ENCODE measurements around the gene TCP1. TPM values are rescaled to one million over a fixed set of nuclear protein-coding genes. Genes with fewer than 3 reads are reported as not detected.
A peak's percentile ranks its signal among the peaks of the same experiment; 100 is the strongest.
"Not testable (repeated sequence)": the region's sequence is repeated elsewhere in the genome, so short reads cannot be mapped to it uniquely, and the experiment has no call there.

Gene TCP1
- total and polyA plus RNA-seq, 2 experiments from 2014 or later = 130 to 164 TPM

DNA sequence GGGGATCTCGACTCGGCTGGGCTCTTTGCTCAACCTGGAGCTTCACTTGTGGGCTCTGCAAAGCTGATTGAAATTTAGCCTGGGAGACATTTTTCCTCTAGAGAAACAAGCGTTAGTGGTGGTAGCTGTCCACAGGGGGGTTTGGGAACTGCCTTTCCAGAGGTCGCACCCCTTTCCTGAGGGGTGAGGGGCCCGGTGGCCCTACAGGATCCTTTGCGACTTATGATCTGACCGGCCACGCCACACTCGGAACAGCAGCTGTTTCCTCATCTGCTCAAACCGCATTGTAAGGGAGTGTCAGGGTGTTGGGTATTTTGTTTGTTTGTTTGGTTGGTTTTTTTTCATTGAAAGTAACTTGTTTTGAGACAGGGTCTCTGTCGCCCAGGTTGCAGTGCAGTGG, 31.7 kb upstream of the TCP1 start:
- TF ChIP-seq, protein P1, sequence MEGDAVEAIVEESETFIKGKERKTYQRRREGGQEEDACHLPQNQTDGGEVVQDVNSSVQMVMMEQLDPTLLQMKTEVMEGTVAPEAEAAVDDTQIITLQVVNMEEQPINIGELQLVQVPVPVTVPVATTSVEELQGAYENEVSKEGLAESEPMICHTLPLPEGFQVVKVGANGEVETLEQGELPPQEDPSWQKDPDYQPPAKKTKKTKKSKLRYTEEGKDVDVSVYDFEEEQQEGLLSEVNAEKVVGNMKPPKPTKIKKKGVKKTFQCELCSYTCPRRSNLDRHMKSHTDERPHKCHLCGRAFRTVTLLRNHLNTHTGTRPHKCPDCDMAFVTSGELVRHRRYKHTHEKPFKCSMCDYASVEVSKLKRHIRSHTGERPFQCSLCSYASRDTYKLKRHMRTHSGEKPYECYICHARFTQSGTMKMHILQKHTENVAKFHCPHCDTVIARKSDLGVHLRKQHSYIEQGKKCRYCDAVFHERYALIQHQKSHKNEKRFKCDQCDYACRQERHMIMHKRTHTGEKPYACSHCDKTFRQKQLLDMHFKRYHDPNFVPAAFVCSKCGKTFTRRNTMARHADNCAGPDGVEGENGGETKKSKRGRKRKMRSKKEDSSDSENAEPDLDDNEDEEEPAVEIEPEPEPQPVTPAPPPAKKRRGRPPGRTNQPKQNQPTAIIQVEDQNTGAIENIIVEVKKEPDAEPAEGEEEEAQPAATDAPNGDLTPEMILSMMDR (IDR thresholded peaks at IDR 0.05; ENCODE audit: low read depth, low read length) = no peak
- H3K9me3 ChIP-seq (ENCODE audit: low read depth) = no peaks in the 10 kb centered on the region
- no peak overlapping the region for H3K4me3 ChIP-seq
- DNase-seq (ENCODE audit: low read depth in 1 of 2, low spot score in 1 of 2) = no peak
- H3K4me1 ChIP-seq (ENCODE audit: low read depth) = no peaks in the 10 kb centered on the region
- H3K36me3 ChIP-seq = no peaks in the 10 kb centered on the region
- no peak overlapping the region for H3K27ac ChIP-seq
- no peaks in the 10 kb centered on the region for H3K27me3 ChIP-seq

DNA sequence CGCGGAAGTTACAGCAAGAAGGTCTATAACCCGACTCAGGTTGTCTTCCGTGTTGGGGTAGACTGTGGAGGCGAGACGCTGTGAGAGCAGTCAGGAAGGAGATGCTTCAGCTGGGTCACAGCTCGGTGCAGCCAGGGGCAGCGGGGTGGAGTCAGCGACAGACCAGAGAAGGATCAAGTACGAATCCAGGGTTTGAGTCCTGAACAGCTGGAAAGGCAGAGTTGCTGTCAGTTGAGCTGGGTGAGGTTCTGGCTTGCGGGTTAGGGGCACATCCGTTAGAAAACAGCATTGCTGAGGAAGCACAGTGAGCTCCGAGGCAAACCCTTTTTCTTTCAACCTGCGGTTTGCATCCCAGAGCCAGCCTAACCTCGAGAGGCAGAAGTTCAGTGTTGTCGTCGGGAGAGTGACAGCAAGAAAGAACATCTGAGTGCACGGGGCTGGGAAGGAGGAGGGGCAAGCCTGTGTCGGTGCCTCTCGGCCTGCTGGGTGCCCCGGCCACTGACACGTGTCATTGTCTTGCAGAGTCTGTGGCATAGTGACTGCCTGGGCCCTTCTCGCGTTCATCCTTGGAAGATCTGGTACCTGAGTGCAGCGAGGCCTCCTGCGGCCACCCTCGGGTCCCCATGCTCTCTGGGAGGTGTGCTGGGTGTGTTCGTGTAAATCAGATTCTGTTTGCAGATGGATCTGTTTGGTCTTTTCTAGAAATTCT, 30.7 kb upstream of the TCP1 start:
- no peak overlapping the region for H3K4me3 ChIP-seq
- H3K4me1 ChIP-seq (ENCODE audit: low read depth) = peaks cover 7% of the 10 kb centered on the region
- no peaks in the 10 kb centered on the region for H3K27me3 ChIP-seq
- H3K27ac ChIP-seq = no peak overlapping the region
- no peak for DNase-seq (ENCODE audit: low read depth in 1 of 2, low spot score in 1 of 2)
- H3K9me3 ChIP-seq (ENCODE audit: low read depth) = no peaks in the 10 kb centered on the region
- TF ChIP-seq, protein P1 (IDR thresholded peaks at IDR 0.05; ENCODE audit: low read depth, low read length) = no peak
- no peaks in the 10 kb centered on the region for H3K36me3 ChIP-seq

DNA sequence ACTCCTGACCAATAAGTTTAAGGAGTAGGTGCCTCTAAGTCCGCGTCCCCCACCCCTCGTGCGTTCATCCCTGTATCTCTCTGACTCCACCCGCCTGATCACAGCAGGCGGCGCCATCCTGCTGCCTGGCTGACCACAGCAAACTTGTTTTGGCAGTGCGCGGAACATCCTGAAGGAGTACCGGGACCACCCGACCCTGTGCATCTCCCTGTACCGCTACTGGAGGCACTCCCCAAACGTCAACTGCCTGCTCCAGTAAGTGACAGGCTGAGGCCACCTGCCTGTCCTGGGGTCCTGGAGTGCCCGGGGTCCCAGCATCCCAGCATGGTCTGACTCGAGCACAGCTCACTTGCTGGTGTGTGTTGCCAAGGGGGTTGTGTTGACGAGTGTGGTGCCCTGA, 29.7 kb upstream of the TCP1 start:
- Histone ChIP-seq H3K27me3 (no peaks in the 10 kb centered on the region), H3K4me1 (ENCODE audit: low read depth) (peaks cover 7% of the 10 kb centered on the region), H3K4me3 (no peak overlapping the region), H3K36me3 (no peaks in the 10 kb centered on the region), H3K27ac (no peak overlapping the region), H3K9me3 (ENCODE audit: low read depth) (no peaks in the 10 kb centered on the region)
- TF ChIP-seq, protein P1 (IDR thresholded peaks at IDR 0.05; ENCODE audit: low read depth, low read length) = no peak
- DNase-seq (ENCODE audit: low read depth in 1 of 2, low spot score in 1 of 2) = no peak

DNA sequence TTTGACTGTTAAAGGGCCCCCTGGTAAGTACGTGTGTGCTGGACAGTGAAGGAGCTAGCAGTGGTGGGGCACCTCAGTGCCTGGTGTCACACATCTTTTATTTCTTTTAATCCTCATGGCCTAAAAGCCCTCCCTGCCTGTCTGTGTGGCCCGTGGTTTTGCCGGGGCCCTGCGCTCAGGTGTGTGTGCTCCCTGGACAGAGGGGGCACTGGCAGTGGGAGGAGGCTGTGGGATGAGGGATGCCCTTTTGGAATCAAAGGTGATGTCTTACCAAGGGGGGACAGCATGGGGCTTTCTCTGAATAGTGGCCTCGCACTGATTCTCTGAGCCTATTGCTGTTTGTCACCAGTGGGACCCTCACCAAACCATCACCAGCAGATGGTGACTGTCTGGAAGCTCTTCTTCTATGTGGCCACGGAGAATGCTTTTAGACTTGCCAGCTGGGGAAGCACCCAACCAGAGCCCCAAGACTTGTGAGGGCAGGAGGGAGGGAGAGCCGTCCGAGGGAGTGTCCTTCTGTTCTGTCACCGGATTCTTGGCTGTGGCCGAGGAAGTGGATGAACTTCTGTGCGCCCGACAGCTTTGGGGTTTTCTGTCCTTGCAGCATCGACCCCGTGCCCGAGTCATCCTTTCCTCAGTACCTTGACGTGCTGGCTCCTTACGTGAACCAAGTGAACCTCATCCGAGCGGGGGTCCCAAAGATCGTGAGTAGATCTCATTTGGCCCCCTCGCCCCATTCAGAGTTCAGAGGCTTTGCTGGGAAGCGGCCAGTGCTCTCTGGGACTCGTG, 28.7 kb upstream of the TCP1 start:
- Histone ChIP-seq H3K4me1 (ENCODE audit: low read depth) (peaks cover 7% of the 10 kb centered on the region), H3K36me3 (no peaks in the 10 kb centered on the region), H3K9me3 (ENCODE audit: low read depth) (no peaks in the 10 kb centered on the region), H3K27ac (no peak overlapping the region), H3K27me3 (no peaks in the 10 kb centered on the region), H3K4me3 (no peak overlapping the region)
- DNase-seq (ENCODE audit: low read depth in 1 of 2, low spot score in 1 of 2) = no peak
- TF ChIP-seq, protein P1 (IDR thresholded peaks at IDR 0.05; ENCODE audit: low read depth, low read length) = no peak

DNA sequence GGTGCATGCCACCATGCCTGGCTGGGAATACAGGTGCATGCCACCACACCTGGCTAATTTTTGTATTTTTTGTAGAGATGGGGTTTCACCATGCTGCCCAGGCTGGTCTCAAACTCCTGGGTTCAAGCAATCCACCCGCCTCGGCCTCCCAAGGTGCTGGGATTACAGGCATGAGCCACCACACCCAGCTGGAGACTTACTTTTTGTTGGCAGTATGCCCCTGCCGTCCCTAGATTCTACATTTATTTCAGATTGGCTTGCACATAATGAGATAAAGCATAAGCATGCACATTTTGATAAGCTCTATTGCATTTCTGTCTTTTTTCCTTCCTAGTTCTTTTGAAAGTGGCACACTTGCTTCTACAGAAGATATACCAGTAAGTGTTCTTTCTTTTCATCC, 27.4 kb upstream of the TCP1 start:
- H3K4me3 ChIP-seq; H3K36me3 ChIP-seq; H3K9me3 ChIP-seq (ENCODE audit: low read depth); H3K27me3 ChIP-seq; H3K27ac ChIP-seq; H3K4me1 ChIP-seq (ENCODE audit: low read depth); DNase-seq (ENCODE audit: low read depth in 1 of 2, low spot score in 1 of 2): not testable (repeated sequence)

DNA sequence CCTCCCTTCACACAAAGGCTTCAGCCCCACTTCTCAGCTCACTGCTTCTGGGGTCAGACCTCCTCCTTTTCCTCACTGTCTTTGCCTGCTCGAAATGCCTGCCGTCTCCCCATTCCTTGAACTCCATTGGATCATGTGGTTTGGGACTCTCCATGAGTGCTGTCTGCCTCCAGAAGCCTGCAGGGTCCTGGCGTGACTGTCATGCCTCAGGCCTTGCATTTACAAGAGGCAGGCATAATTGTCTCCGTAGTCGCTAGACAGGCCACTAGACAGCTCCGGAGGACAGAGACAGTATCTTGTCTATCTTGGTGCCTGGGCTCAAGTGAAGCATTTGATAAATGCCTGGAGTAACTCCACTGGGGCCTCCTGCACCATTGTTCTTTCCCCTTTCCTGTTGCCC, 26.0 kb upstream of the TCP1 start:
- peaks cover 7% of the 10 kb centered on the region for H3K4me1 ChIP-seq (ENCODE audit: low read depth)
- no peaks in the 10 kb centered on the region for H3K9me3 ChIP-seq (ENCODE audit: low read depth)
- DNase-seq (ENCODE audit: low read depth in 1 of 2, low spot score in 1 of 2) = no peak
- TF ChIP-seq, protein P1 (IDR thresholded peaks at IDR 0.05; ENCODE audit: low read depth, low read length) = no peak
- H3K27ac ChIP-seq = peak overlapping the region; percentile 62
- H3K4me3 ChIP-seq = no peak overlapping the region
- no peaks in the 10 kb centered on the region for H3K27me3 ChIP-seq
- H3K36me3 ChIP-seq = no peaks in the 10 kb centered on the region

Measured in cardiac muscle cell (in vitro differentiated cells and primary cell).